Astrocyte of the hippocampus (primary cell): ENCODE measurements around the gene ATP10B.
A peak's percentile ranks its signal among the peaks of the same experiment; 100 is the strongest.
"Not testable (repeated sequence)": the region's sequence is repeated elsewhere in the genome, so short reads cannot be mapped to it uniquely, and the experiment has no call there.

Source experiments
- DNase-seq: peaks from one replicate; pipeline ENCODE4 v3.0.0; 2011; ENCODE audit warnings: low read depth, low spot score

Gene ATP10B

GRCh38 chr5:160757194-160757593 is 94.8 kb downstream of the ATP10B start:
- no peak for DNase-seq

- no peak for DNase-seq
These were observed 100.9 kb downstream of the ATP10B start for GRCh38 chr5:160750938-160751657.

- no peak for DNase-seq
These were observed 102.3 kb downstream of the ATP10B start for GRCh38 chr5:160749682-160750081.

GRCh38 chr5:160749026-160749425 is 103.0 kb downstream of the ATP10B start:
- DNase-seq: no peak

- DNase-seq: peak; percentile 39
These were observed 104.0 kb downstream of the ATP10B start for GRCh38 chr5:160747987-160748386.

- DNase-seq: no peak
These were observed 104.5 kb downstream of the ATP10B start for GRCh38 chr5:160747559-160747958.

- no peak for DNase-seq
These were observed 107.5 kb downstream of the ATP10B start for GRCh38 chr5:160744268-160745101.

GRCh38 chr5:160743027-160743426 is 109.0 kb downstream of the ATP10B start:
- DNase-seq: no peak

GRCh38 chr5:160742446-160742845 is 109.6 kb downstream of the ATP10B start:
- DNase-seq: no peak

- no peak for DNase-seq
These were observed 124.6 kb downstream of the ATP10B start for GRCh38 chr5:160727296-160727997.

GRCh38 chr5:160726721-160727120 is 125.3 kb downstream of the ATP10B start:
- no peak for DNase-seq

- no peak for DNase-seq
These were observed 131.2 kb downstream of the ATP10B start for GRCh38 chr5:160720822-160721221.

- not testable (repeated sequence) for DNase-seq
These were observed 136.5 kb downstream of the ATP10B start for GRCh38 chr5:160715508-160715907.

GRCh38 chr5:160703547-160704189 is 148.3 kb downstream of the ATP10B start:
- DNase-seq: no peak

- DNase-seq: no peak
These were observed 149.1 kb downstream of the ATP10B start for GRCh38 chr5:160702934-160703333.

- no peak for DNase-seq
These were observed 149.7 kb downstream of the ATP10B start for GRCh38 chr5:160702311-160702803.

GRCh38 chr5:160701403-160701802 is 150.6 kb downstream of the ATP10B start:
- no peak for DNase-seq

- DNase-seq: no peak
These were observed 152.7 kb downstream of the ATP10B start for GRCh38 chr5:160699301-160699700.

- no peak for DNase-seq
These were observed 154.7 kb downstream of the ATP10B start for GRCh38 chr5:160697281-160697680.

- DNase-seq: no peak
These were observed 157.1 kb downstream of the ATP10B start for GRCh38 chr5:160694896-160695295.

- no peak for DNase-seq
These were observed 158.1 kb downstream of the ATP10B start for GRCh38 chr5:160693831-160694465.
